ENCODE data around the gene CNOT10.
A peak's percentile ranks its signal among the peaks of the same experiment; 100 is the strongest.

The CNOT10 gene

GRCh38 chr3:32817558-32818228 is 132.7 kb downstream of the CNOT10 start, which contains the start of gene TRIM71:
Gene TRIM71, plus strand, starts transcription at chr3:32817997. Its CDS starts 84 bp downstream, at chr3:32818081.
- no peak within 1 kb of the TSS for H3K27ac ChIP-seq (ENCODE audit: low read depth, low read length)
- peaks cover 84% of the 10 kb centered on the region for H3K27me3 ChIP-seq (ENCODE audit: insufficient read depth, low read length)
- no peaks in the 10 kb centered on the region for H3K79me2 ChIP-seq (ENCODE audit: control insufficient read depth, insufficient read depth, low read length, unreplicated experiment)
- H3K4me3 ChIP-seq (ENCODE audit: low read depth, low read length): peak within 1 kb of the TSS; percentile 72
- H3K4me1 ChIP-seq (ENCODE audit: control insufficient read depth, insufficient read depth, low read length, unreplicated experiment): no peaks in the 10 kb centered on the region
- H2AFZ ChIP-seq (ENCODE audit: low read length, unreplicated experiment): peak within 1 kb of the TSS; percentile 94
- H3K36me3 ChIP-seq (ENCODE audit: insufficient read depth, low read length): no peaks in the 10 kb centered on the region

GRCh38 chr3:32818229-32818969 is 133.4 kb downstream of the CNOT10 start:
- H2AFZ ChIP-seq (ENCODE audit: low read length, unreplicated experiment): no peak overlapping the region
- peaks cover 91% of the 10 kb centered on the region for H3K27me3 ChIP-seq (ENCODE audit: insufficient read depth, low read length)
- no peaks in the 10 kb centered on the region for H3K4me1 ChIP-seq (ENCODE audit: control insufficient read depth, insufficient read depth, low read length, unreplicated experiment)
- H3K36me3 ChIP-seq (ENCODE audit: insufficient read depth, low read length): no peaks in the 10 kb centered on the region
- no peak overlapping the region for H3K27ac ChIP-seq (ENCODE audit: low read depth, low read length)
- no peaks in the 10 kb centered on the region for H3K79me2 ChIP-seq (ENCODE audit: control insufficient read depth, insufficient read depth, low read length, unreplicated experiment)
- H3K4me3 ChIP-seq (ENCODE audit: low read depth, low read length): no peak overlapping the region

- Histone ChIP-seq H3K36me3 (ENCODE audit: insufficient read depth, low read length) (no peaks in the 10 kb centered on the region), H3K4me3 (ENCODE audit: low read depth, low read length) (no peak overlapping the region), H3K27me3 (ENCODE audit: insufficient read depth, low read length) (peaks cover 96% of the 10 kb centered on the region), H3K79me2 (ENCODE audit: control insufficient read depth, insufficient read depth, low read length, unreplicated experiment) (no peaks in the 10 kb centered on the region), H2AFZ (ENCODE audit: low read length, unreplicated experiment) (no peak overlapping the region), H3K4me1 (ENCODE audit: control insufficient read depth, insufficient read depth, low read length, unreplicated experiment) (no peaks in the 10 kb centered on the region), H3K27ac (ENCODE audit: low read depth, low read length) (no peak overlapping the region)
Measured at GRCh38 chr3:32818970-32819511, 134.1 kb downstream of the CNOT10 start.

GRCh38 chr3:32819551-32820348 is 134.8 kb downstream of the CNOT10 start:
- Histone ChIP-seq H2AFZ (ENCODE audit: low read length, unreplicated experiment) (no peak overlapping the region), H3K79me2 (ENCODE audit: control insufficient read depth, insufficient read depth, low read length, unreplicated experiment) (no peaks in the 10 kb centered on the region), H3K4me1 (ENCODE audit: control insufficient read depth, insufficient read depth, low read length, unreplicated experiment) (no peaks in the 10 kb centered on the region), H3K27me3 (ENCODE audit: insufficient read depth, low read length) (peaks cover 91% of the 10 kb centered on the region), H3K36me3 (ENCODE audit: insufficient read depth, low read length) (no peaks in the 10 kb centered on the region), H3K27ac (ENCODE audit: low read depth, low read length) (no peak overlapping the region), H3K4me3 (ENCODE audit: low read depth, low read length) (no peak overlapping the region)

- no peak overlapping the region for H3K4me3 ChIP-seq (ENCODE audit: low read depth, low read length)
- H3K27me3 ChIP-seq (ENCODE audit: insufficient read depth, low read length): peaks cover 91% of the 10 kb centered on the region
- no peaks in the 10 kb centered on the region for H3K79me2 ChIP-seq (ENCODE audit: control insufficient read depth, insufficient read depth, low read length, unreplicated experiment)
- H2AFZ ChIP-seq (ENCODE audit: low read length, unreplicated experiment): no peak overlapping the region
- no peaks in the 10 kb centered on the region for H3K36me3 ChIP-seq (ENCODE audit: insufficient read depth, low read length)
- H3K27ac ChIP-seq (ENCODE audit: low read depth, low read length): no peak overlapping the region
- H3K4me1 ChIP-seq (ENCODE audit: control insufficient read depth, insufficient read depth, low read length, unreplicated experiment): no peaks in the 10 kb centered on the region
Measured at GRCh38 chr3:32820430-32820829, 135.4 kb downstream of the CNOT10 start.

GRCh38 chr3:32820971-32821685 is 136.1 kb downstream of the CNOT10 start:
- Histone ChIP-seq H2AFZ (ENCODE audit: low read length, unreplicated experiment) (no peak overlapping the region), H3K36me3 (ENCODE audit: insufficient read depth, low read length) (no peaks in the 10 kb centered on the region), H3K79me2 (ENCODE audit: control insufficient read depth, insufficient read depth, low read length, unreplicated experiment) (no peaks in the 10 kb centered on the region), H3K27ac (ENCODE audit: low read depth, low read length) (no peak overlapping the region), H3K27me3 (ENCODE audit: insufficient read depth, low read length) (peaks cover 89% of the 10 kb centered on the region), H3K4me3 (ENCODE audit: low read depth, low read length) (no peak overlapping the region), H3K4me1 (ENCODE audit: control insufficient read depth, insufficient read depth, low read length, unreplicated experiment) (no peaks in the 10 kb centered on the region)

GRCh38 chr3:32821686-32822296 is 136.8 kb downstream of the CNOT10 start:
- Histone ChIP-seq H3K4me3 (ENCODE audit: low read depth, low read length) (no peak overlapping the region), H3K36me3 (ENCODE audit: insufficient read depth, low read length) (no peaks in the 10 kb centered on the region), H3K79me2 (ENCODE audit: control insufficient read depth, insufficient read depth, low read length, unreplicated experiment) (no peaks in the 10 kb centered on the region), H2AFZ (ENCODE audit: low read length, unreplicated experiment) (no peak overlapping the region), H3K27me3 (ENCODE audit: insufficient read depth, low read length) (peaks cover 84% of the 10 kb centered on the region), H3K4me1 (ENCODE audit: control insufficient read depth, insufficient read depth, low read length, unreplicated experiment) (no peaks in the 10 kb centered on the region), H3K27ac (ENCODE audit: low read depth, low read length) (no peak overlapping the region)

- H2AFZ ChIP-seq (ENCODE audit: low read length, unreplicated experiment): no peak overlapping the region
- no peaks in the 10 kb centered on the region for H3K79me2 ChIP-seq (ENCODE audit: control insufficient read depth, insufficient read depth, low read length, unreplicated experiment)
- H3K27me3 ChIP-seq (ENCODE audit: insufficient read depth, low read length): peaks cover 74% of the 10 kb centered on the region
- no peak overlapping the region for H3K27ac ChIP-seq (ENCODE audit: low read depth, low read length)
- H3K36me3 ChIP-seq (ENCODE audit: insufficient read depth, low read length): no peaks in the 10 kb centered on the region
- no peaks in the 10 kb centered on the region for H3K4me1 ChIP-seq (ENCODE audit: control insufficient read depth, insufficient read depth, low read length, unreplicated experiment)
- no peak overlapping the region for H3K4me3 ChIP-seq (ENCODE audit: low read depth, low read length)
Measured at GRCh38 chr3:32822609-32823498, 137.9 kb downstream of the CNOT10 start.
